NCI-H128 (cell line): ENCODE measurements around the gene PRKCSH.
"Not testable (repeated sequence)": the region's sequence is repeated elsewhere in the genome, so short reads cannot be mapped to it uniquely, and the experiment has no call there.

Experiments used
- DNase-seq: peaks from one replicate; lab custom pipeline; 2025; ENCODE audit not compliant: unreplicated experiment; lab: John Stamatoyannopoulos, UW

The PRKCSH gene

GRCh38 chr19:11468266-11468845 is 32.9 kb downstream of the PRKCSH start:
- not testable (repeated sequence) for DNase-seq

- no peak for DNase-seq
These were observed 38.3 kb downstream of the PRKCSH start for GRCh38 chr19:11473725-11474124.

GRCh38 chr19:11475343-11475742 is 39.9 kb downstream of the PRKCSH start:
- not testable (repeated sequence) for DNase-seq

- DNase-seq, result no peak
These were observed 40.4 kb downstream of the PRKCSH start for GRCh38 chr19:11475861-11476260.

- DNase-seq, result no peak
These were observed 43.0 kb downstream of the PRKCSH start for GRCh38 chr19:11478167-11479089.

GRCh38 chr19:11479090-11479897 is 43.9 kb downstream of the PRKCSH start:
- DNase-seq, result peak; percentile 62

- no peak for DNase-seq
These were observed 44.7 kb downstream of the PRKCSH start for GRCh38 chr19:11479898-11480714.

GRCh38 chr19:11480715-11481533 is 45.5 kb downstream of the PRKCSH start, which contains the start of gene ELAVL3:
ELAVL3 (minus strand) TSS chr19:11481046; CDS start chr19:11480608, 438 bp downstream.
- peak; percentile 44 for DNase-seq

- peak; percentile 92 for DNase-seq
These were observed 46.3 kb downstream of the PRKCSH start for GRCh38 chr19:11481534-11482383.

- peak; percentile 56 for DNase-seq
These were observed 47.1 kb downstream of the PRKCSH start for GRCh38 chr19:11482384-11483050.

GRCh38 chr19:11483366-11484111 is 48.1 kb downstream of the PRKCSH start:
- no peak for DNase-seq

GRCh38 chr19:11485245-11485837 is 49.9 kb downstream of the PRKCSH start:
- DNase-seq, result no peak

- no peak for DNase-seq
These were observed 51.4 kb downstream of the PRKCSH start for GRCh38 chr19:11486661-11487503.

- no peak for DNase-seq
These were observed 53.9 kb downstream of the PRKCSH start for GRCh38 chr19:11489378-11489777.

GRCh38 chr19:11494634-11495285 is 59.3 kb downstream of the PRKCSH start:
- DNase-seq, result no peak

GRCh38 chr19:11495481-11495880 is 60.0 kb downstream of the PRKCSH start:
- no peak for DNase-seq
